SU-DHL-6 (cell line): ENCODE data around the gene STOM.

Source experiments
- H2AFZ ChIP-seq: fragments of 200-600 bp; sonication (generic); 2 replicates; pipeline ENCODE4 v1.6.1; 2014; ENCODE audit warnings: low read depth, mild to moderate bottlenecking, moderate library complexity, mixed read lengths, antibody characterized with exemption, low read length; ENCODE audit not compliant: severe bottlenecking
- H3F3A ChIP-seq: fragments of 200-600 bp; shearing (Covaris generic); 2 replicates; pipeline ENCODE4 v1.6.0; 2016; ENCODE audit warnings: antibody characterized with exemption, mild to moderate bottlenecking; ENCODE audit not compliant: insufficient read depth
- H3K27ac ChIP-seq: fragments of 200-600 bp; sonication (generic); 2 replicates; pipeline ENCODE4 v1.5.1; 2016; ENCODE audit warnings: low read depth, mild to moderate bottlenecking, low read length, moderate library complexity, mixed read lengths
- H3K27me3 ChIP-seq: fragments of 200-600 bp; sonication (generic), shearing (Covaris generic); 2 replicates; pipeline ENCODE4 v1.6.0; 2014; ENCODE audit warnings: mild to moderate bottlenecking, low read length
- H3K36me3 ChIP-seq: fragments of 200-600 bp; sonication (generic); 2 replicates; pipeline ENCODE4 v1.6.1; 2014; ENCODE audit warnings: mild to moderate bottlenecking, low read length, mixed read lengths
- H3K4me2 ChIP-seq: fragments of 300-600, 200-600 bp; shearing (Covaris generic), sonication (generic); 2 replicates; pipeline ENCODE4 v1.6.0; 2014; ENCODE audit warnings: low read length, low read depth, mild to moderate bottlenecking; ENCODE audit not compliant: poor library complexity, severe bottlenecking
- H3K4me3 ChIP-seq: fragments of 200-600 bp; sonication (generic); 2 replicates; pipeline ENCODE4 v1.5.1; 2014; ENCODE audit warnings: antibody characterized with exemption, low read length, mild to moderate bottlenecking, mixed read lengths; ENCODE audit not compliant: insufficient read depth, poor library complexity, severe bottlenecking
- H3K79me2 ChIP-seq: fragments of 200-600 bp; sonication (generic); 2 replicates; pipeline ENCODE4 v1.6.1; 2014; ENCODE audit warnings: mild to moderate bottlenecking, low read length, moderate library complexity; ENCODE audit not compliant: insufficient read depth
- H3K9ac ChIP-seq: fragments of 200-600 bp; sonication (generic); 2 replicates; pipeline ENCODE4 v1.7.0; 2014; ENCODE audit warnings: mild to moderate bottlenecking, low read length
- H3K9me2 ChIP-seq: fragments of 200-600 bp; sonication (generic); replicated peaks from 2 replicates; pipeline ENCODE4 v1.6.1; 2014; ENCODE audit warnings: low read length; ENCODE audit not compliant: insufficient read depth
- H3K9me3 ChIP-seq: fragments of 200-600 bp; sonication (generic); 2 replicates; pipeline ENCODE4 v1.6.1; 2014; ENCODE audit warnings: low read length, mixed read lengths; ENCODE audit not compliant: insufficient read depth
- H4K20me1 ChIP-seq: fragments of 200-600 bp; sonication (generic); 2 replicates; pipeline ENCODE4 v1.6.1; 2014; ENCODE audit warnings: low read depth, mild to moderate bottlenecking, antibody characterized with exemption, low read length, moderate library complexity, mixed read lengths
- CTCF ChIP-seq: fragments of 200-600 bp; sonication (generic); IDR thresholded peaks from one replicate; pipeline ENCODE4 v1.5.1; 2017; ENCODE audit warnings: antibody characterized with exemption, mild to moderate bottlenecking, low read length, moderate library complexity; ENCODE audit not compliant: insufficient read depth, poor library complexity, severe bottlenecking
- EZH2phosphoT487 ChIP-seq: fragments of 200-600 bp; sonication (generic), shearing (Covaris generic); conservative IDR thresholded peaks from 2 replicates; pipeline ENCODE4 v1.6.1; 2018; ENCODE audit warnings: mild to moderate bottlenecking, antibody characterized with exemption, low read length, moderate library complexity, mixed read lengths

STOM gene

GRCh38 chr9:121328876-121329681 lies 41.0 kb downstream of the STOM start:
- no peak overlapping the region for H3K9ac ChIP-seq
- H3F3A ChIP-seq = no peaks in the 10 kb centered on the region
- no peaks in the 10 kb centered on the region for H3K36me3 ChIP-seq
- no peaks in the 10 kb centered on the region for H3K79me2 ChIP-seq
- TF ChIP-seq EZH2phosphoT487 = no peak
- no peak for TF ChIP-seq CTCF
- no peaks in the 10 kb centered on the region for H3K9me2 ChIP-seq
- H3K4me3 ChIP-seq = no peak overlapping the region
- H3K4me2 ChIP-seq = no peak overlapping the region
- no peaks in the 10 kb centered on the region for H3K9me3 ChIP-seq
- H3K27ac ChIP-seq = no peak overlapping the region
- no peaks in the 10 kb centered on the region for H4K20me1 ChIP-seq
- no peaks in the 10 kb centered on the region for H3K27me3 ChIP-seq
- H2AFZ ChIP-seq = no peak overlapping the region

GRCh38 chr9:121328476-121328875 lies 41.6 kb downstream of the STOM start:
- Histone ChIP-seq H3K9me2 (no peaks in the 10 kb centered on the region), H3F3A (no peaks in the 10 kb centered on the region), H3K9ac (no peak overlapping the region), H2AFZ (no peak overlapping the region), H4K20me1 (no peaks in the 10 kb centered on the region), H3K9me3 (no peaks in the 10 kb centered on the region), H3K36me3 (no peaks in the 10 kb centered on the region), H3K4me2 (no peak overlapping the region), H3K79me2 (no peaks in the 10 kb centered on the region), H3K27me3 (no peaks in the 10 kb centered on the region), H3K27ac (no peak overlapping the region), H3K4me3 (no peak overlapping the region)
- TF ChIP-seq EZH2phosphoT487 = no peak
- TF ChIP-seq CTCF = no peak

DNA sequence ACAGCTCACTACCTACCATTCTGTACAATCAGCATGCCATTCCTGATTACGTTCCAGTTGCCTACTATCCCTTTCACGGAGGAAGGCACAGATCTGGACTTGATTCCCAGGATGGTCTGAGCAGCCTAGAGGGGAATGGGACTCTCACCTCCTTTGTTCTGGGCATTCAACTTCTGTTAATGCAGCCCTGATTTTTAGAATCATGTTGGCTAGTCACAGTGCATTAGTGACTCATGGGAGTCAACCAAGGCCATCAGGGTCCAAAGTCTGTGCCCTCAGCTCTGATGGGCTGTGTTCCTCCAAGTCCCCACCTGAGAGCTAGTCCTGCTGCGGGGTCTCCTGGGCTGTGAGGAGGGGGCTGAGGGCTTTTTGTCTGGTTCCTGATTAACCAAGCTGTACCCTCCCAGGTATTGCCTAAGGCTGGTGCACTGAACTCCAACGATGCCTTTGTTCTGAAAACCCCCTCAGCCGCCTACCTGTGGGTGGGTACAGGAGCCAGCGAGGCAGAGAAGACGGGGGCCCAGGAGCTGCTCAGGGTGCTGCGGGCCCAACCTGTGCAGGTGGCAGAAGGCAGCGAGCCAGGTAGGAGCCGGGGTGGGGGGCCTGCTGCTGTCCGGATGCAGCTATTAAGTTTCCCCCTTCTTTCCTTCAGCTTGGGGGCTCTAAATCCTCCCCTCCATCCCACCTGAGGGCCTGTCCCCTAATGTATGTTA lies 43.0 kb downstream of the STOM start:
- Histone ChIP-seq H3K9me3 (no peaks in the 10 kb centered on the region), H3K9me2 (no peaks in the 10 kb centered on the region), H3K79me2 (no peaks in the 10 kb centered on the region), H3K27me3 (no peaks in the 10 kb centered on the region), H2AFZ (no peak overlapping the region), H3K4me2 (no peak overlapping the region), H3K4me3 (no peak overlapping the region), H3K36me3 (no peaks in the 10 kb centered on the region), H3K27ac (no peak overlapping the region), H3K9ac (no peak overlapping the region), H3F3A (no peaks in the 10 kb centered on the region), H4K20me1 (no peaks in the 10 kb centered on the region)
- TF ChIP-seq EZH2phosphoT487 (no peak), CTCF (no peak)
